ENCODE measurements around the gene HOXC9.

Gene HOXC9

DNA sequence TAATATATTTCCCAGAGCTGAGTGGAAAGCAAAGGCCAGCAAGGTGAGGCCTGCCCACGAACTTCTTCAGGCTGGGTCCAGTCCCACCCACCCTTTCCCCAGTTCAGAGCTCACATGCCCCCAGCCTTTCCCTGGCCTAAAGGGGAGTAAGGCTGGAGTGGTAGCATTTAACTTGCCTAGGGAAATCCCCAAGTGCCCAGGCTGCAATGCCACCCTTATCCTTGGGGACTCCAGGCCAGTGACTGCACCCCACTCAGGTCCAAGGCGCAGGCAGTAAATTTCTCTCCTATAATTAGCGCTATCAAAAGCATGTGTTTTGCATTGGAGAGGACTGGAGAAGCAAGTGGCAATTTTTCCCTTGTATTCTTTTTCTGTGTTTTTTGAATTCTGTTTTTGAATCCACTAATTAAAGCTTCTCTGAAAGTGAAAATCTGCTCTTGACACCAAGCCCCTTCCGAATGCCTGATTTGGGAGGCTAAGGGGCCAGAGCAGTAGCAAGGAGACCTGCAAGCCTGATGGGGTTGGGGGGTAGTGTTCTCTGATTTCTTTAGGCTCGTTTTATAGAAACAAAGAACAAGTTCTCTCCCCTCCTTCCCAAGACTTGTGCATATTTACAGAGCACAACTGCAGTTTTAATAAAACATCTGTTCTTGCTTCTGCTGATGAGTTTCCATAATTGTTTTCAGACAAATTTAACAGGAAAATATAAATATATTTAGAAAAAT is 24.8 kb downstream of the HOXC9 start:
- no peak overlapping the region for H3K27ac ChIP-seq (ENCODE audit: low read depth, low read length, poor library complexity, severe bottlenecking)
- H4K20me1 ChIP-seq (ENCODE audit: insufficient read depth, low read length), result no peaks in the 10 kb centered on the region
- no peaks in the 10 kb centered on the region for H3K9me2 ChIP-seq (ENCODE audit: low read depth, low read length)
- no peak overlapping the region for H3K9ac ChIP-seq (ENCODE audit: low read length)
- H2AFZ ChIP-seq (ENCODE audit: low read length), result no peak overlapping the region
- TF ChIP-seq, protein P1, sequence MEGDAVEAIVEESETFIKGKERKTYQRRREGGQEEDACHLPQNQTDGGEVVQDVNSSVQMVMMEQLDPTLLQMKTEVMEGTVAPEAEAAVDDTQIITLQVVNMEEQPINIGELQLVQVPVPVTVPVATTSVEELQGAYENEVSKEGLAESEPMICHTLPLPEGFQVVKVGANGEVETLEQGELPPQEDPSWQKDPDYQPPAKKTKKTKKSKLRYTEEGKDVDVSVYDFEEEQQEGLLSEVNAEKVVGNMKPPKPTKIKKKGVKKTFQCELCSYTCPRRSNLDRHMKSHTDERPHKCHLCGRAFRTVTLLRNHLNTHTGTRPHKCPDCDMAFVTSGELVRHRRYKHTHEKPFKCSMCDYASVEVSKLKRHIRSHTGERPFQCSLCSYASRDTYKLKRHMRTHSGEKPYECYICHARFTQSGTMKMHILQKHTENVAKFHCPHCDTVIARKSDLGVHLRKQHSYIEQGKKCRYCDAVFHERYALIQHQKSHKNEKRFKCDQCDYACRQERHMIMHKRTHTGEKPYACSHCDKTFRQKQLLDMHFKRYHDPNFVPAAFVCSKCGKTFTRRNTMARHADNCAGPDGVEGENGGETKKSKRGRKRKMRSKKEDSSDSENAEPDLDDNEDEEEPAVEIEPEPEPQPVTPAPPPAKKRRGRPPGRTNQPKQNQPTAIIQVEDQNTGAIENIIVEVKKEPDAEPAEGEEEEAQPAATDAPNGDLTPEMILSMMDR (IDR thresholded peaks at IDR 0.05; ENCODE audit: low read length), result no peak
- no peak for TF ChIP-seq EZH2 (IDR thresholded peaks at IDR 0.05; ENCODE audit: borderline replicate concordance, low read length)
- H3K4me1 ChIP-seq (ENCODE audit: insufficient read depth, low read length, severe bottlenecking), result peaks cover 13% of the 10 kb centered on the region
- H3K27me3 ChIP-seq (ENCODE audit: insufficient read depth, low read length), result peaks cover 6% of the 10 kb centered on the region; the same call in 1 of the 2 replicates
- H3K36me3 ChIP-seq (ENCODE audit: insufficient read depth, low read length), result no peaks in the 10 kb centered on the region
- H3K79me2 ChIP-seq (ENCODE audit: insufficient read depth, low read length), result no peaks in the 10 kb centered on the region
- no peak overlapping the region for H3K4me3 ChIP-seq (ENCODE audit: low read depth, low read length, poor library complexity, severe bottlenecking)
- no peaks in the 10 kb centered on the region for H3F3A ChIP-seq (ENCODE audit: insufficient read depth, low read length)
- H3K4me2 ChIP-seq (ENCODE audit: low read length), result no peak overlapping the region
- no peaks in the 10 kb centered on the region for H3K9me3 ChIP-seq (ENCODE audit: low read length)

DNA sequence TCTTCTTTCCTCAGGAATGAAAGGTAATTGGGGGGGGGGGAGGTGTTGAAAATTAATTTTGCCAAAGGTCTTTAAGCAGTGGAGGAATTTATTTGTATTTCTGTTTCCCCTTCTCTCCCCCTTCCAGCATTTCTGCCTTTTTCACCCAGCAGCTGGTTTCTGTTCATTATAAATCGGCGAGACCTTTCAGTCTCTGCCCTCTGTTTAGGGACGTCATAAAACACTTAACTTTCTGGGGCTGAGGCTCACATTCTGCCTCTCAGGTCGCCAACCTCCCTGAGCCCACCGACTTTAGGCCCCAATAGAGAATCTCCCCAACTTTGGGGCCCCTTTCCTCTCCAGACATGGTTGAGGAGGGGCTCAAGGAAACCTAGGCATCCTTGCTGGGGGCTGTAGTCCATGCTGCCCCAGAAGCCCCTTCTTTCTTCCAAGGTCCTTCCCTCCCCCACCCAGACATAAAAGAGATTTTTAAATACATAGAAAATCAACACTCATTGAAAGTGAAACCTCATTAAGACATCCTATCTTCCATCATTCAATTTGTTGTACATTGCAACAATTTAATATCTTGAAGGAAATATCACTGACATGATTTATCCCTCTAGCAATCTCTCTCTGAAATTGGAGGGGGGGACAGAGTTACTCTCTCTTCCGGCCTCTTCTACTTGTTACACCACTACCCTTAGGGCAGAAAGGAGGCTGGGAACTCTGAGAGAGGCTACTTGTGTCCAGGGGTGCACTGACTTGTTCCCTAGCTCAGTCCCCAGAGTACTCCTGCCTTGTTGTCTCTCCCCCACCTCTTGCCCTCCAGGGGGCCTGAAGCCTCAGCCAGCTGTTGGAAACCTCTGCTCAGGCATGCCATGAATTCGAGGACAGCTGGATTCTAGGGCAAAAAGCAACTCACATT is 25.8 kb downstream of the HOXC9 start:
- Histone ChIP-seq H3K9ac (ENCODE audit: low read length) (no peak overlapping the region), H3K4me2 (ENCODE audit: low read length) (no peak overlapping the region), H3K79me2 (ENCODE audit: insufficient read depth, low read length) (no peaks in the 10 kb centered on the region), H3K4me1 (ENCODE audit: insufficient read depth, low read length, severe bottlenecking) (peaks cover 13% of the 10 kb centered on the region), H3K9me3 (ENCODE audit: low read length) (no peaks in the 10 kb centered on the region), H3K36me3 (ENCODE audit: insufficient read depth, low read length) (no peaks in the 10 kb centered on the region), H3F3A (ENCODE audit: insufficient read depth, low read length) (no peaks in the 10 kb centered on the region), H3K27me3 (ENCODE audit: insufficient read depth, low read length) (peaks cover 4% of the 10 kb centered on the region), H3K27ac (ENCODE audit: low read depth, low read length, poor library complexity, severe bottlenecking) (no peak overlapping the region), H3K4me3 (ENCODE audit: low read depth, low read length, poor library complexity, severe bottlenecking) (no peak overlapping the region), H2AFZ (ENCODE audit: low read length) (no peak overlapping the region), H3K9me2 (ENCODE audit: low read depth, low read length) (no peaks in the 10 kb centered on the region), H4K20me1 (ENCODE audit: insufficient read depth, low read length) (no peaks in the 10 kb centered on the region)
- TF ChIP-seq, protein P1 (IDR thresholded peaks at IDR 0.05; ENCODE audit: low read length), result no peak
- no peak for TF ChIP-seq EZH2 (IDR thresholded peaks at IDR 0.05; ENCODE audit: borderline replicate concordance, low read length)

DNA sequence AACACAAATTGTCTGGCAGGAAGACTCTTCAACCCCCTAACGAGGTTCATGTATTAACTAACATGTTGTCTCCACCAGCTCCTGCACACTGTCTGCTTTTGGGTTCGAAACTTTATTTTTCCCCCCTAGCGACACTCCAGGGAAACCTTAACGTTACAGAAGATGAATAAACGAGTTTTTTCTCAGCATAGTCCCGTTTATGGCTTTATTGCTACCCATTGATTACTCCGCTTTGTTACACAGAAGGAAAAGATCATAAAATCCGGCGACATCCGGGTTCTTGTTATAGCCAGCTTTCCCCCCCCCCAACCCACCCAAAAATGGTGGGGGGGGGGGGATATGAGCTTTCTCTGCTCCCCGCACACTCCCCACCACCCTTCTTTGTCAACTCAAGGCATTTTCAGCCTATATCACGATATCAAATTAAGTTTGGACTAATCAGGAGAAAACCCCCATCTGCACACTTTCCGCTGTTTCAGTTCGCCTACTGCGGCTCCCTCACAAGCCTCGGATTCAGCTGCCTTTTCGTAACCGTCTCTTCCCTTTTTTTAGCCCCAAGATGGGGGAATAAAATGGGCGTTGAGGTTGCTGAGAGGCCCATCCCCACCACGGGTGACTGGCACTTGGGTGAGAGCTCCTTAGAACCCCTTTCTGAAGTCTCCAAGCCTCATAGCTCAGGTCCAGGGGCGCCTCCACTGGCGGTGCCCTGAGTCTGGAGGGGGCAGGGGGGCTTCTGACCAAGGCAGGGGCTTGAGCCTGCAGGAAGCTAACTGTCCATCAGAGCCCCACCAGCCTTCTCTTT is 26.9 kb downstream of the HOXC9 start:
- Histone ChIP-seq H2AFZ (ENCODE audit: low read length) (no peak overlapping the region), H3K4me3 (ENCODE audit: low read depth, low read length, poor library complexity, severe bottlenecking) (no peak overlapping the region), H3K9ac (ENCODE audit: low read length) (no peak overlapping the region; the same call in 1 of the 2 replicates), H3K79me2 (ENCODE audit: insufficient read depth, low read length) (no peaks in the 10 kb centered on the region), H3K4me1 (ENCODE audit: insufficient read depth, low read length, severe bottlenecking) (peaks cover 13% of the 10 kb centered on the region), H3K27ac (ENCODE audit: low read depth, low read length, poor library complexity, severe bottlenecking) (no peak overlapping the region), H4K20me1 (ENCODE audit: insufficient read depth, low read length) (no peaks in the 10 kb centered on the region), H3K9me3 (ENCODE audit: low read length) (no peaks in the 10 kb centered on the region), H3F3A (ENCODE audit: insufficient read depth, low read length) (no peaks in the 10 kb centered on the region), H3K4me2 (ENCODE audit: low read length) (peak overlapping the region; percentile 16; the same call in 1 of the 2 replicates), H3K9me2 (ENCODE audit: low read depth, low read length) (no peaks in the 10 kb centered on the region), H3K27me3 (ENCODE audit: insufficient read depth, low read length) (peaks cover 5% of the 10 kb centered on the region; the same call in 1 of the 2 replicates), H3K36me3 (ENCODE audit: insufficient read depth, low read length) (no peaks in the 10 kb centered on the region)
- no peak for TF ChIP-seq EZH2 (IDR thresholded peaks at IDR 0.05; ENCODE audit: borderline replicate concordance, low read length)
- TF ChIP-seq, protein P1 (IDR thresholded peaks at IDR 0.05; ENCODE audit: low read length), result no peak

Measured in OCI-LY1 (cell line).